HEK293 (cell line): ENCODE measurements around the gene IPCEF1.

Experiments
- CTCF ChIA-PET: fragments of 350-600 bp; formaldehyde crosslinking; extraction: SDS; loops from one replicate; lab custom pipeline; 2021; ENCODE audit warnings: antibody characterized with exemption; lab: Yijun Ruan, JAX
- POLR2A ChIA-PET: fragments of 300-600 bp; formaldehyde crosslinking; extraction: SDS; loops from one replicate; lab custom pipeline; 2020; ENCODE audit warnings: antibody characterized with exemption, inconsistent platforms; lab: Yijun Ruan, JAX
- H3K27ac ChIP-seq: fragments of 200-500 bp; sonication (Bioruptor generic); 2 replicates; pipeline ENCODE4 v1.5.1; 2014; ENCODE audit warnings: low read depth, low read length, control low read depth, inconsistent platforms; ENCODE audit errors: extremely low read depth
- H3K36me3 ChIP-seq, 2 experiments: fragments of 200-500 bp in 1 of 2; sonication (Bioruptor generic) in 1 of 2; 1 replicate in 1 of 2; 2 replicates in 1 of 2; pipeline ENCODE4 v1.5.1; 2014 to 2017; ENCODE audit warnings: inconsistent platforms in 2 of 2, low read length in 2 of 2; ENCODE audit not compliant: control insufficient read depth in 2 of 2, insufficient read depth in 1 of 2
- H3K4me1 ChIP-seq: fragments of 200-500 bp; sonication (Bioruptor generic); 2 replicates; pipeline ENCODE4 v1.5.1; 2014; ENCODE audit warnings: mild to moderate bottlenecking, low read length, inconsistent platforms; ENCODE audit not compliant: control insufficient read depth, insufficient read depth
- H3K4me3 ChIP-seq: 2 replicates; pipeline ENCODE4 v1.5.1; 2011; ENCODE audit warnings: low read depth, mild to moderate bottlenecking, control low read depth, low read length, moderate library complexity
- H3K9me3 ChIP-seq: fragments of 200-500 bp; sonication (Bioruptor generic); 2 replicates; pipeline ENCODE4 v1.5.1; 2014; ENCODE audit warnings: low read depth, low read length, inconsistent platforms; ENCODE audit not compliant: control insufficient read depth, insufficient read depth
- AEBP2 ChIP-seq: fragments of 450-650 bp; formaldehyde crosslinking; IDR thresholded peaks from 2 replicates; pipeline ENCODE4 v1.5.1; 2016; ENCODE audit warnings: missing biosample characterization, missing genetic modification characterization, borderline replicate concordance
- FEZF1 ChIP-seq: fragments of 450-650 bp; formaldehyde crosslinking; IDR thresholded peaks from 2 replicates; pipeline ENCODE4 v1.5.1; 2016; ENCODE audit warnings: missing biosample characterization, missing genetic modification characterization
- GLI4 ChIP-seq: fragments of 450-650 bp; formaldehyde crosslinking; IDR thresholded peaks from 2 replicates; pipeline ENCODE4 v1.5.1; 2016; ENCODE audit warnings: missing biosample characterization, missing genetic modification characterization
- MYNN ChIP-seq: fragments of 450-650 bp; formaldehyde crosslinking; IDR thresholded peaks from 2 replicates; pipeline ENCODE4 v1.5.1; 2016; ENCODE audit warnings: missing biosample characterization, missing genetic modification characterization, borderline replicate concordance
- ZBTB20 ChIP-seq: fragments of 450-650 bp; formaldehyde crosslinking; IDR thresholded peaks from 2 replicates; pipeline ENCODE4 v1.5.1; 2016; ENCODE audit warnings: missing biosample characterization, missing genetic modification characterization
- ZBTB44 ChIP-seq: fragments of 450-650 bp; IDR thresholded peaks from 2 replicates; pipeline ENCODE4 v1.5.1; 2018; ENCODE audit warnings: missing biosample characterization, mild to moderate bottlenecking, missing genetic modification characterization
- ZBTB7A ChIP-seq: fragments of 450-650 bp; formaldehyde crosslinking; IDR thresholded peaks from 2 replicates; pipeline ENCODE4 v1.5.1; 2016; ENCODE audit warnings: low read depth, missing biosample characterization, missing genetic modification characterization
- ZBTB8A ChIP-seq: fragments of 450-650 bp; formaldehyde crosslinking; IDR thresholded peaks from 2 replicates; pipeline ENCODE4 v1.5.1; 2016; ENCODE audit warnings: missing biosample characterization, missing genetic modification characterization
- ZNF157 ChIP-seq: fragments of 450-650 bp; formaldehyde crosslinking; IDR thresholded peaks from 2 replicates; pipeline ENCODE4 v1.5.1; 2016; ENCODE audit warnings: missing biosample characterization, missing genetic modification characterization
- ZNF169 ChIP-seq: fragments of 450-650 bp; formaldehyde crosslinking; IDR thresholded peaks from 2 replicates; pipeline ENCODE4 v1.5.1; 2016; ENCODE audit warnings: missing biosample characterization, missing genetic modification characterization
- ZNF362 ChIP-seq: fragments of 450-650 bp; formaldehyde crosslinking; IDR thresholded peaks from 2 replicates; pipeline ENCODE4 v1.5.1; 2016; ENCODE audit warnings: missing biosample characterization, missing genetic modification characterization
- ZNF488 ChIP-seq: fragments of 450-650 bp; formaldehyde crosslinking; IDR thresholded peaks from 2 replicates; pipeline ENCODE4 v1.5.1; 2016; ENCODE audit warnings: missing biosample characterization, missing genetic modification characterization
- ZNF529 ChIP-seq: fragments of 450-650 bp; formaldehyde crosslinking; IDR thresholded peaks from 2 replicates; pipeline ENCODE4 v1.5.1; 2017; ENCODE audit warnings: missing genetic modification characterization, missing biosample characterization; ENCODE audit not compliant: insufficient replicate concordance
- ZNF555 ChIP-seq: fragments of 450-650 bp; formaldehyde crosslinking; conservative IDR thresholded peaks from 2 replicates; pipeline ENCODE4 v1.5.1; 2017; ENCODE audit warnings: missing biosample characterization, mild to moderate bottlenecking, missing genetic modification characterization, inconsistent platforms
- ZNF558 ChIP-seq: fragments of 450-650 bp; formaldehyde crosslinking; IDR thresholded peaks from 2 replicates; pipeline ENCODE4 v1.5.1; 2016; ENCODE audit warnings: missing biosample characterization, missing genetic modification characterization
- ZNF571 ChIP-seq: fragments of 450-650 bp; formaldehyde crosslinking; IDR thresholded peaks from 2 replicates; pipeline ENCODE4 v1.5.0; 2017; ENCODE audit warnings: missing biosample characterization, missing genetic modification characterization
- ZNF585B ChIP-seq: fragments of 450-650 bp; formaldehyde crosslinking; IDR thresholded peaks from 2 replicates; pipeline ENCODE4 v1.5.1; 2016; ENCODE audit warnings: missing biosample characterization, missing genetic modification characterization
- ZNF600 ChIP-seq: fragments of 450-650 bp; formaldehyde crosslinking; IDR thresholded peaks from 2 replicates; pipeline ENCODE4 v1.5.1; 2016; ENCODE audit warnings: missing biosample characterization, missing genetic modification characterization
- ZNF610 ChIP-seq: fragments of 450-650 bp; formaldehyde crosslinking; IDR thresholded peaks from 2 replicates; pipeline ENCODE4 v1.5.1; 2016; ENCODE audit warnings: missing biosample characterization, missing genetic modification characterization, borderline replicate concordance
- ZNF626 ChIP-seq: fragments of 450-650 bp; sonication (Bioruptor Pico); formaldehyde crosslinking; IDR thresholded peaks from 2 replicates; pipeline ENCODE4 v1.5.1; 2018; ENCODE audit warnings: missing biosample characterization, missing genetic modification characterization, inconsistent platforms
- ZNF664 ChIP-seq: fragments of 450-650 bp; formaldehyde crosslinking; IDR thresholded peaks from 2 replicates; pipeline ENCODE4 v1.5.1; 2016; ENCODE audit warnings: missing biosample characterization, missing genetic modification characterization
- ZNF701 ChIP-seq: fragments of 450-650 bp; formaldehyde crosslinking; IDR thresholded peaks from 2 replicates; pipeline ENCODE4 v1.5.1; 2016; ENCODE audit warnings: missing biosample characterization, missing genetic modification characterization
- ZNF747 ChIP-seq: fragments of 450-650 bp; formaldehyde crosslinking; IDR thresholded peaks from 2 replicates; pipeline ENCODE4 v1.5.1; 2016; ENCODE audit warnings: missing biosample characterization, missing genetic modification characterization
- ZNF777 ChIP-seq: fragments of 450-650 bp; formaldehyde crosslinking; IDR thresholded peaks from 2 replicates; pipeline ENCODE4 v1.5.1; 2017; ENCODE audit warnings: missing biosample characterization, missing genetic modification characterization, borderline replicate concordance
- ZNF791 ChIP-seq: fragments of 450-650 bp; formaldehyde crosslinking; IDR thresholded peaks from 2 replicates; pipeline ENCODE4 v1.5.1; 2016; ENCODE audit warnings: missing biosample characterization, missing genetic modification characterization
- ZSCAN16 ChIP-seq: fragments of 450-650 bp; formaldehyde crosslinking; IDR thresholded peaks from 2 replicates; pipeline ENCODE4 v1.5.1; 2016; ENCODE audit warnings: missing biosample characterization, missing genetic modification characterization
- TF ChIP-seq, protein P1 (sequence below): fragments of 450-650 bp; formaldehyde crosslinking; IDR thresholded peaks from 2 replicates; pipeline ENCODE4 v1.5.0; 2017; ENCODE audit warnings: missing biosample characterization, missing genetic modification characterization, borderline replicate concordance

Gene IPCEF1

GRCh38 chr6:154113392-154113791, 243.2 kb downstream of the IPCEF1 start (continued):
- TF ChIP-seq ZBTB44 (tag by site-specific recombination): no peak
- no peak for TF ChIP-seq ZNF488 (tag by site-specific recombination)

GRCh38 chr6:154112181-154112809, 244.3 kb downstream of the IPCEF1 start:
- Histone ChIP-seq H3K4me1 (no peaks in the 10 kb centered on the region), H3K4me3 (no peak overlapping the region), H3K36me3 (no peaks in the 10 kb centered on the region), H3K9me3 (no peaks in the 10 kb centered on the region), H3K27ac (no peak overlapping the region)
- CTCF ChIA-PET: interaction anchor here (0.6 kb wide), 2 partner anchors 23 to 72 kb away, joined by 3 to 4 read pairs; no protein-coding TSS in a partner anchor
- TF ChIP-seq ZNF571 (tag by site-specific recombination): no peak
- no peak for TF ChIP-seq ZNF157 (tag by site-specific recombination)
- no peak for TF ChIP-seq ZNF585B
- no peak for TF ChIP-seq ZNF529 (tag by site-specific recombination)
- no peak for TF ChIP-seq ZNF558 (tag by site-specific recombination)
- TF ChIP-seq ZNF664 (tag by site-specific recombination): no peak
- TF ChIP-seq ZNF169: no peak
- no peak for TF ChIP-seq ZSCAN16 (tag by site-specific recombination)
- no peak for TF ChIP-seq ZNF701 (tag by site-specific recombination)
- no peak for TF ChIP-seq AEBP2
- TF ChIP-seq MYNN (tag by site-specific recombination): no peak
- TF ChIP-seq ZBTB20 (tag by site-specific recombination): no peak
- no peak for TF ChIP-seq ZNF600 (tag by site-specific recombination)
- no peak for TF ChIP-seq ZNF777 (tag by site-specific recombination)
- TF ChIP-seq ZNF555: no peak
- TF ChIP-seq GLI4 (tag by site-specific recombination): no peak
- TF ChIP-seq ZBTB7A (tag by site-specific recombination): no peak
- no peak for TF ChIP-seq ZNF791 (tag by site-specific recombination)
- no peak for TF ChIP-seq FEZF1 (tag by site-specific recombination)
- POLR2A ChIA-PET: no interaction called here

DNA sequence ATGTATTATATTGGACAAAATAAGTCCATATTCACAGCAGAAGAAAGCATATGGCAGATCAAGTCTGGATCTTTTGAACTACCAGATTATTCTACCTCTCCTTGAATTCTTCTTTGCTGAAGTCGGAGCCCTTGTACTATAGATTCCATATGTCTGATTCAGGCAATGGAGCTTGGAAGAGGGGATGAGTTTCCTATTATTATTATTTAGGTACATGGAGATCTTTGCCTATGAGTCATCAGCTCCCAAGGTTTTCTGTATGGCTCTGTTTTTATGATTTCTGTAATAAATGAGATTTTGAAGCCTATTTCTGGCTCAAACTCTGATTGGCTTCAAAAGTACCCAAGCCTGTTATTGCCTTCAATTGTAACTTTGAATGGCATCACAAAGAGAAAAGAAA, 245.6 kb downstream of the IPCEF1 start:
- no peaks in the 10 kb centered on the region for H3K36me3 ChIP-seq
- POLR2A ChIA-PET: no interaction called here
- no peak overlapping the region for H3K27ac ChIP-seq
- H3K4me1 ChIP-seq: no peaks in the 10 kb centered on the region
- CTCF ChIA-PET: interaction anchor here (0.6 kb wide), 1 partner anchor 799 kb away, joined by 3 read pairs; no protein-coding TSS in a partner anchor
- H3K9me3 ChIP-seq: no peaks in the 10 kb centered on the region
- H3K4me3 ChIP-seq: no peak overlapping the region
- TF ChIP-seq ZBTB8A (tag by site-specific recombination): no peak
- TF ChIP-seq ZNF610 (tag by site-specific recombination): no peak
- TF ChIP-seq ZNF747 (tag by site-specific recombination): no peak
- TF ChIP-seq ZNF626 (tag by site-specific recombination): no peak
- no peak for TF ChIP-seq ZNF362
- TF ChIP-seq, protein P1, sequence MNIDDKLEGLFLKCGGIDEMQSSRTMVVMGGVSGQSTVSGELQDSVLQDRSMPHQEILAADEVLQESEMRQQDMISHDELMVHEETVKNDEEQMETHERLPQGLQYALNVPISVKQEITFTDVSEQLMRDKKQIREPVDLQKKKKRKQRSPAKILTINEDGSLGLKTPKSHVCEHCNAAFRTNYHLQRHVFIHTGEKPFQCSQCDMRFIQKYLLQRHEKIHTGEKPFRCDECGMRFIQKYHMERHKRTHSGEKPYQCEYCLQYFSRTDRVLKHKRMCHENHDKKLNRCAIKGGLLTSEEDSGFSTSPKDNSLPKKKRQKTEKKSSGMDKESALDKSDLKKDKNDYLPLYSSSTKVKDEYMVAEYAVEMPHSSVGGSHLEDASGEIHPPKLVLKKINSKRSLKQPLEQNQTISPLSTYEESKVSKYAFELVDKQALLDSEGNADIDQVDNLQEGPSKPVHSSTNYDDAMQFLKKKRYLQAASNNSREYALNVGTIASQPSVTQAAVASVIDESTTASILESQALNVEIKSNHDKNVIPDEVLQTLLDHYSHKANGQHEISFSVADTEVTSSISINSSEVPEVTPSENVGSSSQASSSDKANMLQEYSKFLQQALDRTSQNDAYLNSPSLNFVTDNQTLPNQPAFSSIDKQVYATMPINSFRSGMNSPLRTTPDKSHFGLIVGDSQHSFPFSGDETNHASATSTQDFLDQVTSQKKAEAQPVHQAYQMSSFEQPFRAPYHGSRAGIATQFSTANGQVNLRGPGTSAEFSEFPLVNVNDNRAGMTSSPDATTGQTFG (tag by site-specific recombination): no peak
